ENCODE results near the gene MYO1D. TPM values are rescaled to one million over a fixed set of nuclear protein-coding genes. Genes with fewer than 3 reads are reported as not detected.
"Not testable (repeated sequence)": the region's sequence is repeated elsewhere in the genome, so short reads cannot be mapped to it uniquely, and the experiment has no call there.

Gene MYO1D
- total RNA-seq, 1 donor from 2014 or later, result 18.0 TPM

GRCh38 chr17:32822996-32823395, 53.9 kb downstream of the MYO1D start:
- Histone ChIP-seq H3K27ac (ENCODE audit: low read depth, low read length) (no peak overlapping the region), H3K4me2 (ENCODE audit: low read length) (no peak overlapping the region), H3K9me3 (ENCODE audit: insufficient read depth, low read depth, low read length) (no peaks in the 10 kb centered on the region), H3K36me3 (ENCODE audit: insufficient read depth, low read length) (no peaks in the 10 kb centered on the region), H4K20me1 (ENCODE audit: insufficient read depth, low read length) (no peaks in the 10 kb centered on the region), H3K4me3 (ENCODE audit: insufficient read depth, low read depth, low read length) (no peak overlapping the region), H2AFZ (ENCODE audit: low read depth, low read length) (no peak overlapping the region), H3K27me3 (ENCODE audit: insufficient read depth, low read length) (no peaks in the 10 kb centered on the region), H3K4me1 (ENCODE audit: insufficient read depth, low read length) (no peaks in the 10 kb centered on the region), H3K9ac (ENCODE audit: low read length) (no peak overlapping the region), H3K79me2 (ENCODE audit: insufficient read depth, low read length) (no peaks in the 10 kb centered on the region)
- TF ChIP-seq, protein P1, sequence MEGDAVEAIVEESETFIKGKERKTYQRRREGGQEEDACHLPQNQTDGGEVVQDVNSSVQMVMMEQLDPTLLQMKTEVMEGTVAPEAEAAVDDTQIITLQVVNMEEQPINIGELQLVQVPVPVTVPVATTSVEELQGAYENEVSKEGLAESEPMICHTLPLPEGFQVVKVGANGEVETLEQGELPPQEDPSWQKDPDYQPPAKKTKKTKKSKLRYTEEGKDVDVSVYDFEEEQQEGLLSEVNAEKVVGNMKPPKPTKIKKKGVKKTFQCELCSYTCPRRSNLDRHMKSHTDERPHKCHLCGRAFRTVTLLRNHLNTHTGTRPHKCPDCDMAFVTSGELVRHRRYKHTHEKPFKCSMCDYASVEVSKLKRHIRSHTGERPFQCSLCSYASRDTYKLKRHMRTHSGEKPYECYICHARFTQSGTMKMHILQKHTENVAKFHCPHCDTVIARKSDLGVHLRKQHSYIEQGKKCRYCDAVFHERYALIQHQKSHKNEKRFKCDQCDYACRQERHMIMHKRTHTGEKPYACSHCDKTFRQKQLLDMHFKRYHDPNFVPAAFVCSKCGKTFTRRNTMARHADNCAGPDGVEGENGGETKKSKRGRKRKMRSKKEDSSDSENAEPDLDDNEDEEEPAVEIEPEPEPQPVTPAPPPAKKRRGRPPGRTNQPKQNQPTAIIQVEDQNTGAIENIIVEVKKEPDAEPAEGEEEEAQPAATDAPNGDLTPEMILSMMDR (IDR thresholded peaks at IDR 0.05; ENCODE audit: insufficient read depth, low read depth, low read length), result no peak
- TF ChIP-seq EZH2 (IDR thresholded peaks at IDR 0.05; ENCODE audit: insufficient read depth, low read length), result no peak
- no peaks in the 10 kb centered on the region for H3K9me3 Mint-ChIP-seq (ENCODE audit: unreplicated experiment)
- no peak for DNase-seq (ENCODE audit: low read depth)
- H3K36me3 Mint-ChIP-seq (ENCODE audit: low read depth, unreplicated experiment), result no peaks in the 10 kb centered on the region
- H3K27ac Mint-ChIP-seq (ENCODE audit: unreplicated experiment), result no peak overlapping the region
- peaks cover 10% of the 10 kb centered on the region for H3K4me1 Mint-ChIP-seq (ENCODE audit: low read depth, unreplicated experiment)
- no peaks in the 10 kb centered on the region for H3K27me3 Mint-ChIP-seq (ENCODE audit: low read depth, unreplicated experiment)
- no peak overlapping the region for H3K4me3 Mint-ChIP-seq (ENCODE audit: unreplicated experiment)
- no peak for FAIRE-seq

DNA sequence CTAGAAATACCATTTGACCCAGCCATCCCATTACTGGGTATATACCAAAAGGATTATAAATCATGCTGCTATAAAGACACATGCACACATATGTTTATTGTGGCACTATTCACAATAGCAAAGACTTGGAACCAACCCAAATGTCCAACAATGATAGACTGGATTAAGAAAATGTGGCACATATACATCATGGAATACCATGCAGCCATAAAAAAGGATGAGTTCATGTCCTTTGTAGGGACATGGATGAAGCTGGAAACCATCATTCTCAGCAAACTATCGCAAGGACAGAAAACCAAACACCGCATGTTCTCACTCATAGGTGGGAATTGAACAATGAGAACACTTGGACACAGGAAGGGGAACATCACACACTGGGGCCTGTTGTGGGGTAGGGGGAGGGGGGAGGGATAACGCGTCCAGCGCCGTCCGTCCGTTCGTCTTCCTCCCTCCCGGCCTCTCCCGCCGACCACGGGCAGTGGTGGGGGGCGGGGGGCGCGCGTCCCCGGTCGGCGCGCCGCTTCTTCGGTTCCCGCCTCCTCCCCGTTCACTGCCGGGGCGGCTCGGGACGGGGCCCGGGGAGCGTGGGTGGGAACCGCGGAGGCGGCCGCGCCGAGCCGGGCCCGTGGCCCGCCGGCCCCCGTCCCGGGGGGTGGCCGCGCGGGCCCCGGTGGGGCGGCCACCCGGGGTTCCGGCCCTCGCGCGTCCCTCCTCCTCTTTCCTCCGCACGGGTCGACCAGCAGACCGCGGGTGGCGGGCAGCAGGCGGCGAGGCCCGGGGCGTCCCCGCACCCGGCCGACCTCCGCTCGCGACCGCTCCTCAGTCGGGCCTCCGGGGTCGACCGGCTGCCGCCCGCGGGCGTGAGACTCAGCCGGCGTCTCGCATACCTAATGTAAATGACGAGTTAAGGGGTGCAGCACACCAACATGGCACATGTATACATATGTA, 54.7 kb downstream of the MYO1D start:
- H3K27ac ChIP-seq (ENCODE audit: low read depth, low read length); H3K79me2 ChIP-seq (ENCODE audit: insufficient read depth, low read length); H3K4me3 ChIP-seq (ENCODE audit: insufficient read depth, low read depth, low read length); H3K27me3 Mint-ChIP-seq (ENCODE audit: low read depth, unreplicated experiment); DNase-seq (ENCODE audit: low read depth); H3K9ac ChIP-seq (ENCODE audit: low read length); H3K36me3 Mint-ChIP-seq (ENCODE audit: low read depth, unreplicated experiment); H2AFZ ChIP-seq (ENCODE audit: low read depth, low read length); H3K4me1 Mint-ChIP-seq (ENCODE audit: low read depth, unreplicated experiment); H3K9me3 Mint-ChIP-seq (ENCODE audit: unreplicated experiment); H3K4me1 ChIP-seq (ENCODE audit: insufficient read depth, low read length); H4K20me1 ChIP-seq (ENCODE audit: insufficient read depth, low read length); H3K27me3 ChIP-seq (ENCODE audit: insufficient read depth, low read length); H3K27ac Mint-ChIP-seq (ENCODE audit: unreplicated experiment); H3K36me3 ChIP-seq (ENCODE audit: insufficient read depth, low read length); H3K9me3 ChIP-seq (ENCODE audit: insufficient read depth, low read depth, low read length): not testable (repeated sequence)
- H3K4me3 Mint-ChIP-seq (ENCODE audit: unreplicated experiment), result peak overlapping the region; percentile 66
- FAIRE-seq, result peak; percentile 100
- peak overlapping the region; percentile 62 for H3K4me2 ChIP-seq (ENCODE audit: low read length)

GRCh38 chr17:32820440-32820839, 56.5 kb downstream of the MYO1D start:
- DNase-seq (ENCODE audit: low read depth) (no peak), FAIRE-seq (no peak)
- no peaks in the 10 kb centered on the region for H3K36me3 Mint-ChIP-seq (ENCODE audit: low read depth, unreplicated experiment)
- H3K27ac Mint-ChIP-seq (ENCODE audit: unreplicated experiment), result no peak overlapping the region
- H3K4me1 Mint-ChIP-seq (ENCODE audit: low read depth, unreplicated experiment), result peaks cover 3% of the 10 kb centered on the region
- Histone ChIP-seq H3K36me3 (ENCODE audit: insufficient read depth, low read length) (no peaks in the 10 kb centered on the region), H2AFZ (ENCODE audit: low read depth, low read length) (no peak overlapping the region), H3K27me3 (ENCODE audit: insufficient read depth, low read length) (no peaks in the 10 kb centered on the region), H3K4me1 (ENCODE audit: insufficient read depth, low read length) (no peaks in the 10 kb centered on the region), H3K79me2 (ENCODE audit: insufficient read depth, low read length) (no peaks in the 10 kb centered on the region), H3K27ac (ENCODE audit: low read depth, low read length) (no peak overlapping the region), H4K20me1 (ENCODE audit: insufficient read depth, low read length) (no peaks in the 10 kb centered on the region), H3K9me3 (ENCODE audit: insufficient read depth, low read depth, low read length) (no peaks in the 10 kb centered on the region), H3K9ac (ENCODE audit: low read length) (no peak overlapping the region), H3K4me3 (ENCODE audit: insufficient read depth, low read depth, low read length) (no peak overlapping the region), H3K4me2 (ENCODE audit: low read length) (no peak overlapping the region)
- no peaks in the 10 kb centered on the region for H3K27me3 Mint-ChIP-seq (ENCODE audit: low read depth, unreplicated experiment)
- TF ChIP-seq EZH2 (IDR thresholded peaks at IDR 0.05; ENCODE audit: insufficient read depth, low read length), result no peak
- TF ChIP-seq, protein P1 (IDR thresholded peaks at IDR 0.05; ENCODE audit: insufficient read depth, low read depth, low read length), result no peak
- H3K4me3 Mint-ChIP-seq (ENCODE audit: unreplicated experiment), result no peak overlapping the region
- no peaks in the 10 kb centered on the region for H3K9me3 Mint-ChIP-seq (ENCODE audit: unreplicated experiment)
